Ovary (tissue), 3 donors: ENCODE data around the gene WDR18.

Experiments
- EP300 ChIP-seq: sonication (generic); formaldehyde crosslinking; IDR thresholded peaks from one replicate; pipeline ENCODE4 v1.6.1; 2017; ENCODE audit warnings: antibody characterized with exemption
- POLR2A ChIP-seq: fragments of 450-650 bp; IDR thresholded peaks from one replicate; pipeline ENCODE4 v1.6.1; 2017; ENCODE audit warnings: antibody characterized with exemption, mild to moderate bottlenecking, moderate library complexity
- TF ChIP-seq, protein P1 (sequence below), 3 donors: fragments of 450-650 bp in 2 of 3; fragments of 200-600 bp in 1 of 3; IDR thresholded peaks; one replicate each; pipeline versions ENCODE4 v1.5.1 to v1.8.0; 2016 to 2022; ENCODE audit warnings: antibody characterized with exemption in 3 of 3, mild to moderate bottlenecking in 1 of 3
- donor health status: DM: no; HTN: no; CAD: no.

DNA sequence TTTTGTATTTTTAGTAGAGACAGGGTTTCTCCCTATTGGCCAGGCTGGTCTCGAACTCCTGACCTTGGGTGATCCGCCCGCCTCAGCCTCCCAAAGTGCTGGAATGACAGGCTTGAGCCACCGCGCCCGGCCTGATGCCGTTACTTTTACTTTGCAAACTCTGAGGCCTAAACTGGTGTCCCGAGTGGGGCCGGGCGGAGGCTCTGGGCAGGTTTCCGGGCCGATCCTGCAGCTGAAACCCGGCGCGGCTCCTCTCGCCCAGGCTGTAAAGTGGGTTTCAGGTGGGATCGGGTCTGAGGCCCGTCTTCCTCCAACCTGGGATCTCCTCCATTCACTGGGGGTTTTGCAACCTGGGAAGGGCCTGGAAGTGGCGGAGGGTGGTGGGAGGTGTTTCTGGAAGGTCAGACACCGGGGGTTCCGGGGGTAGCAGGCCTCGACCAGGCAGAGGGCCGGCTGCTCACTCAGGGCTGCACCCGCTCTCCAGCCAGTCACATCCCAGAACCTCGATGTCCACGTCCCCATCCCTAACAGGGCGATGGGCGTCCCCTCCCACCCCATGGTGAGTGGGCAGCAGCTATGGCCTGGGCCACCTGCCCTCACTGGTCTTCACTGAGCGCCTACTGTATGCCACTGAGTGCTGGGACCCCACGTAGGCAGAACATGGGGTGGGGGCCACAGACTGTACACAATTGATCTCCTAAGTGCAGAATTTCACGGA lies 21.3 kb upstream of the WDR18 start:
- TF ChIP-seq, protein P1, sequence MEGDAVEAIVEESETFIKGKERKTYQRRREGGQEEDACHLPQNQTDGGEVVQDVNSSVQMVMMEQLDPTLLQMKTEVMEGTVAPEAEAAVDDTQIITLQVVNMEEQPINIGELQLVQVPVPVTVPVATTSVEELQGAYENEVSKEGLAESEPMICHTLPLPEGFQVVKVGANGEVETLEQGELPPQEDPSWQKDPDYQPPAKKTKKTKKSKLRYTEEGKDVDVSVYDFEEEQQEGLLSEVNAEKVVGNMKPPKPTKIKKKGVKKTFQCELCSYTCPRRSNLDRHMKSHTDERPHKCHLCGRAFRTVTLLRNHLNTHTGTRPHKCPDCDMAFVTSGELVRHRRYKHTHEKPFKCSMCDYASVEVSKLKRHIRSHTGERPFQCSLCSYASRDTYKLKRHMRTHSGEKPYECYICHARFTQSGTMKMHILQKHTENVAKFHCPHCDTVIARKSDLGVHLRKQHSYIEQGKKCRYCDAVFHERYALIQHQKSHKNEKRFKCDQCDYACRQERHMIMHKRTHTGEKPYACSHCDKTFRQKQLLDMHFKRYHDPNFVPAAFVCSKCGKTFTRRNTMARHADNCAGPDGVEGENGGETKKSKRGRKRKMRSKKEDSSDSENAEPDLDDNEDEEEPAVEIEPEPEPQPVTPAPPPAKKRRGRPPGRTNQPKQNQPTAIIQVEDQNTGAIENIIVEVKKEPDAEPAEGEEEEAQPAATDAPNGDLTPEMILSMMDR (IDR thresholded peaks at IDR 0.05): no peak
- TF ChIP-seq POLR2A: no peak
- TF ChIP-seq EP300: no peak
